GM12865 (cell line): ENCODE measurements around the gene RRBP1.

ENCODE experiments used
- DNase-seq: peaks from one replicate; pipeline ENCODE4 v3.0.0; 2010; ENCODE audit warnings: low read depth
- H3K4me3 ChIP-seq: 2 replicates; pipeline ENCODE4 v1.5.1; 2011; ENCODE audit warnings: mild to moderate bottlenecking, low read depth, low read length, control low read depth
- CTCF ChIP-seq: IDR thresholded peaks from 2 replicates; pipeline ENCODE4 v1.5.1; 2011; ENCODE audit warnings: low read length, control low read depth, low read depth, inconsistent platforms; ENCODE audit not compliant: insufficient read depth; ENCODE audit errors: missing control alignments

The RRBP1 gene

GRCh38 chr20:17589161-17589834, 92.7 kb downstream of the RRBP1 start:
- no peak for DNase-seq

GRCh38 chr20:17587824-17588223, 94.2 kb downstream of the RRBP1 start:
- TF ChIP-seq CTCF, result no peak
- no peak overlapping the region for H3K4me3 ChIP-seq
- DNase-seq, result no peak

More at GRCh38 chr20:17589161-17589834, 92.7 kb downstream of the RRBP1 start:
- no peak for TF ChIP-seq CTCF
- H3K4me3 ChIP-seq, result no peak overlapping the region

GRCh38 chr20:17587148-17587547, 94.9 kb downstream of the RRBP1 start:
- no peak for DNase-seq
- H3K4me3 ChIP-seq, result no peak overlapping the region
- no peak for TF ChIP-seq CTCF

GRCh38 chr20:17586250-17586649, 95.8 kb downstream of the RRBP1 start:
- DNase-seq, result no peak
- TF ChIP-seq CTCF, result no peak
- H3K4me3 ChIP-seq, result no peak overlapping the region

GRCh38 chr20:17584689-17585088, 97.4 kb downstream of the RRBP1 start:
- H3K4me3 ChIP-seq, result no peak overlapping the region
- no peak for TF ChIP-seq CTCF
- DNase-seq, result no peak

GRCh38 chr20:17583126-17583525, 98.9 kb downstream of the RRBP1 start:
- no peak for DNase-seq
- no peak for TF ChIP-seq CTCF
- no peak overlapping the region for H3K4me3 ChIP-seq

- TF ChIP-seq CTCF, result no peak
Observed at GRCh38 chr20:17580895-17581294, 101.1 kb downstream of the RRBP1 start.

More at GRCh38 chr20:17580895-17581294, 101.1 kb downstream of the RRBP1 start:
- H3K4me3 ChIP-seq, result no peak overlapping the region
- no peak for DNase-seq
